Glomerular endothelial cell (primary cell): ENCODE data around the gene AUTS2. TPM values are rescaled to one million over a fixed set of nuclear protein-coding genes. Genes with fewer than 3 reads are reported as not detected.

Source experiments
- DNase-seq: peaks from one replicate; pipeline ENCODE4 v3.0.0-alpha.2; 2011; ENCODE audit warnings: low read depth, low spot score; ENCODE audit errors: extremely low read depth
- total RNA-seq: library from RNA; depleted of rRNA; stranded (reverse); fragments of >200 nt; gene quantifications from 2 replicates; pipeline ENCODE4 v1.2.3, GENCODE V29; 2015

Gene AUTS2
- total RNA-seq, 1 donor from 2014 or later, result 24.8 TPM

DNA sequence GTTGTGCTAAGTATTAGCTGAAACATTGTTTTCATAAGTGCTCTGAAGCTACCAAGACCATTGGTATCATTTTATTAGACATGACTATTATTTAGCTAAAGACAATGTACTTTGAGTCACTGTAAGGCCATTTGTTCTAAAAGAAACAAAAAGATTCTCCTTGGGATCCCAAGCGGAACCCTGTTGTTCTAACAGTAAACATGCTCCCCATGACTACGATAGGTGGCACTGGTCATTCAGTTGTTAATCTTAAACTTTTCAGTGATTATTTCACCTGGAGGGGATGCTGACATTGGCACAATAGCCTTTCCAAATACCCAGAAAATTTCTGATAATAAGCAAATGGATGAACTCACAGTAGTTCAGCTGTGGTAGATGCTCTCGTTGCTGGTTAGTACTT lies 715.0 kb downstream of the AUTS2 start:
- no peak for DNase-seq

DNA sequence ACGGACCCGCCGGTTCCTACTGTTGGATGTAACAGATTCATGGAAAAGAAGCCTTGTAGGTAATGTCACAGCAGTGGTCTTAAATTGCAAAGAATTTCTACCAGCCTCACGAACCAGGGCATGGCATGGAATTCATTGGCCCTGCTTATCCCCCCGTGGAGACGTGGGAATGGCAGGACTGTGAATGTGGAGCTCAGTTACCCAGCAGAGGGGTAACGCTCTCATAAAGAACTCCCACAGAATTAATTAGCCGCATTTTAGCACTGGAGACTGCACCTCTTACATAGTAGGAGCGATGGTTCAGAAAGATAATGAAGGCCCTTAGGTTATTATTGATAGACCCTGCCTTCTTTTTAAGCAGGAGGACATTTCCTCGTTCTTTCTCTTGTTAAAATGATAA lies 715.4 kb downstream of the AUTS2 start:
- no peak for DNase-seq

DNA sequence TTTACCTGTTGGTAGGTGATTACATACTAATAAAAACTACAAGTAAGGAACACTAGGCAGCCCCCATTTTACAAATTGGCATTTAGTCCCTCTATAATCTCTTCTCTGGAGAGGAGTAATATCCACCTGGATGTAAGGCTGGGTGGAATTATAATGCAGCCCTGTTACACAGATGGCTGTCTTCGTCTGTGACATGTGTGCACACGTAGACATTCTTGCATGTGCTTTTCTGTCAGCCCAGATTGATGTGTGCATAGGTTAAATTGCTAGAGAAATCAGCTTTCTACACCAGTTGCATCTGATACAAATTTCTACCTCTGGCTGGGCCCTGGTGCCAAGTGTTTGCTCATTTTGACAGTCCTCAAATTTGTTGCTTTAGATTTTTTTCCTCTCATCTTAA lies 715.9 kb downstream of the AUTS2 start:
- no peak for DNase-seq

DNA sequence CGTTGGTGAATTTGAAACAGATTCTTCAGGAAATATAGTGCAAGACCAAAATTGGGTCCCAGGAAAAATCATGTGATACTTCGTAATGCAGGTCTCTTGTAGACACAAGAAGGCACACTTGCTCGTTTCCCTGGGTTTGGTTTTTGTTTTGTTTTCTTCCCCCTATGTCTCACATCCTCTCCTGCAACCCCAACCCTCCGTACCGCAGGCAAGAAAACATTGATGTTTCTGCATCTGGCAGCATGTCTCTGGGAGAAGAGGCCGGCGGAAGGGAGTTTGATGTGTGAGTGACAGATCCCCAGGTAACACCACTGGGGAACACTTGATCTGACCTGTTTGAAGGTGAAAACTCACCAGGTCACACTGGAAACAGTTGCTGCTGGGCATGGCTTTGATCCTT lies 718.5 kb downstream of the AUTS2 start:
- no peak for DNase-seq

DNA sequence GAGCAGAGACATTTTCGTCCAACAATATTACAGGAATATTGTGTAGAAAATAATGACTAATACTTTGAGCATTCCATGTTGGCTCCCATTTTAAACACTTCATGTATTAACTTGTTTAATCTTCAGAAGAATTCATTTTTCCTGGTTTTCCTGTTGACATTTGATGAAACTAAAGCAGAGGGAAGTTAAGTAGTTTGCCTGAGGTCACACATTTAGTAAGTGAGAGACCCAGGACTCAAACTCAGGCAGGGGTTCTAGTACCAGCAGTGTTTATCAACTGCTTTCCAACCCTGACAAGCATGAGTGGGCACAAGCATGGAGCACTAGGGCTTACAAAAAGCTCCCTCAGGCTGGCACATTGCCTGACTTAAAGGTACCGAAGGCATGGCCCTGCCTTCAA lies 719.1 kb downstream of the AUTS2 start:
- no peak for DNase-seq

DNA sequence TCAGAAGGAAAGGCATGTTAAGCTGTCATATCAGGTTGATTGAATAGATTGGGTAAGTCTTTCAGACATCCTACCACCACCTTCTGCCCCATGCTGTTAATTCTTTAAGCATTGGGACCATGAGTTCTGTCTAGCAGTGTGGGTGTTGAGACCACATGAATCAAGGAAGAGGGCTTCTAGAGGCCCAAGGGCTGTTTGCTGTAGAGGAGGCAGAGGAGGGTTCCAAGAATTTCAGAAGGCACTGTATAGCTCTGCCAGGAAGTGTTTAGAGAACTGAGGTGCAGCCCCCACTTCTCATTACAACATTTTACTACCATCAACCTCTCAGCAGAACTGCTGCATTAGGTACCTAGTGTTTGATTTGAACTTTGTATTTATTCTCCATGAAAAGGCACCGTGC lies 720.2 kb downstream of the AUTS2 start:
- no peak for DNase-seq

DNA sequence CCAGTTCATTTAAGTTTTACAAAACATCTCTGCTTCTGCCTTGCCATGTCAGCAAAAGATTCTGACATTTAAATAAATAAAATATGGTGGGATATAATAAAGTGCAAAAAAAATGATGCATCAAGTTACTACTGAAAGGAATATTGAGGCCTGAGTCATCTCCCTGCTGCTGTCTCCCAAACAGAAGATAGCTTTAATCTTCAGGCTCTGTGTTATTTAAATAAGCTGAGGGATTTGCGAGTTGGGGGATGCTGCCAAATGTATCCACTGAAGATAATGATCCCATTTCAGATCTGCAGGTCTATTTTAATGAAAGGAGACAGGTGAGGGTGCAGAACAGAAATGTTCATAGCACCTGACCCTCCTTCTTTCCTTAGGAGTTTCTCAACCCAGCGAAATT lies 720.8 kb downstream of the AUTS2 start:
- DNase-seq, result no peak

DNA sequence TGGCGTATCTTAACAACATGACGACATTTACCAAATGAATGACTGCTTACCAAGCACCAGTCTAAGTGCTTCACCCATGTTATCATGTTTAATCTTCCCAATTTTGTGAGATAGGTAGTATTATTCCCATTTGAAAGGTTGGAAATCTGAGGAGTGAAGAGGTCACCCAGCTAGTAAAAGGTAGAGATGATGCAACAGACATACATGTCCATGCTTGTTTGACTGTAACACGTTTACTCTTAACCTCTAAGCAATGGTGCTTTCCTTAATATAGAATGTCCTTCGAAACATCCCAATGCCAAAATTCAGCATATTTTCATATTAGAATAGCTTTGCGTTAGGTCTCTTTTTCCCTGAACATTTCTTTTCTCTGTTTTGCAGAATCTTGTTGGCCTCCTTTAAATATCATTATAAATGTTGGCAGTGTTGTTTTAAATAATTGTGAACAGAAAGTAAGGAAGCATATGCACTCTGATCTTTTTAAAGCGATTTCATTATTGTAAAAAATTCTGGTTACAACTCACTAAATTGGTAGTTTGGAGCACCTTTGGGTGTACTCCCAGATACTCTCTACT lies 722.8 kb downstream of the AUTS2 start:
- no peak for DNase-seq

DNA sequence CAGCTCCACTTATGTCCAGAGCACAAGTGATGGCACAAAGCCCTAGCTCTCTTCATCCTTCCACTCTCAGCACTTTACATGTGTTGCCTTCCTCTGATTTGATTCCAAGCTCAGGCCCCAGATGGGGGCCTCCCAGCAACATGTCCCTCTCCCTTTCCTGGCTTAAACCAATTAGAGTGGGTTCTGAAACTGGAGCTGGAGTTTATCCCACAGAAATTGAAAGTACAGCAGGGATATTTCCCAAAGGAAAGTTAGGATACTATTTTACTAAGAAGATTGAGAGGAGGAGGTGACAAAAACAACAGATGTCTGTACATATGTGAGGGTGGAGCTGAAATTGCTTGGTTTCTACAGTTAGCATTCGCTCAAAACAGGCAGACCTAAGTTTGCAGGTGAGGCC lies 724.6 kb downstream of the AUTS2 start:
- DNase-seq, result no peak

DNA sequence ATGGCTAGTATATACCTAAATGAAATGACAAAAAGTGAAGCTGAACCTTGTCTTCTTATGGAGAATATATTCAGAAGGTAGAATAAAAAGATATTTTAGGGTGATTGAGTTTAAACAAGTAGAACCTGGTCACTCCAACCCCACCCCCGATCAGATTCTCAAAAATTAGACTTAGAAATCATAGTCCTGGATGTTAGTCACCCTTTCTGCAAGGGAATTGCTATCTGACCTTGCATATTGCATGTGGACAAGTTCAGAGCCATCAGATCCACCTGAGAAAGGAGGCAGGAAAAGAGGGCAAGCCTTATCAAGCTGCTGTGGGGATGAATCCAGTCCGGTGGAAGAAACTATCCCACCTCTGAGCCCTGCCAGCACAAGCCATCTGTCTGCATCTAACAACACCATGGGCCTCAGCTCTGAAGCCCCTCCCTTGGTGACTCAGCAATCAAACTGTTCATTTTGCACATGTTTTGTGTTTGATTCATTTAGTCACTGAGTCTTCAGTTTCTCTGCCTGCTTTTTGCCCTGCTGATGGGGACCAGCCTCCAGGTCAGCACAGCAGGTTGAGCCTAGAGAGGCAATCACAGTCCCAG lies 727.3 kb downstream of the AUTS2 start:
- DNase-seq, result no peak

DNA sequence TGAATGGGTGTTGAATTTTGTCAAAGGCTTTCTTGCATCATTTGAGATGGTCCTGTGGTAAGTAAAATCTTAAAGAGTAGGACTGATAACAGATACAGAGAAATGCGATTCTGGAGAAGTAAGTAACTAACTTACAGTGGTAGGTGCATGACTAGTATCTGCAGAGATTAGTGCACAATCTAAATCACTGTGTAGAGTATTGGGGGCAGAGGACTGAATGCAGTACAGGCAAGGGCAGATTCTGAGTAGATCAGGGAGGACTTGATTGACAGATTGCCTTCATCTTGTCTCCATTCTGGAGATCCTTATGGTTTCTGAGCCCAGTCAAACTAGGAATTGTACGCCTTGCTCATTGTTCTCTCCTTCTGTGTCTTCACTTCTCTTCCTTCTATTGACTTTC lies 736.0 kb downstream of the AUTS2 start:
- DNase-seq, result no peak

DNA sequence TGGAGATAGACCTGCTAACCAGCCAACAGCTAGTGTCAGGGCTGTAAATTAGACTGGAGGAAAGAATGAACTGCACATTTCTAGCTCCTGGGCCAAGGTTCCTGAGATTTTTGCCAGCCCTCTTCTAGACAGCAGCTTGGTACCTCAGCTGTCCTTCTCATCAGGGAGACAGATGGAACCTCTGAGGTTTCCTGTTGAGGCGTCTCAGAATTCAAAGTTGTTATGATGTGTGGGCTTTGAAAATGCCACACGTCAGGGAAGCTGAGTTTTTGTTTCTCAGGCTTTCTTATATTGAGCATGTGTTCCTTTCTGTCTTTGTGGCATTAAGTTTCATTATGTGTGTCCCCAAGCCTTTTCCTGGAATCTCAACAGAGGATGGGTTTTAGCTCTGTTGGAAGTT lies 736.6 kb downstream of the AUTS2 start:
- no peak for DNase-seq

DNA sequence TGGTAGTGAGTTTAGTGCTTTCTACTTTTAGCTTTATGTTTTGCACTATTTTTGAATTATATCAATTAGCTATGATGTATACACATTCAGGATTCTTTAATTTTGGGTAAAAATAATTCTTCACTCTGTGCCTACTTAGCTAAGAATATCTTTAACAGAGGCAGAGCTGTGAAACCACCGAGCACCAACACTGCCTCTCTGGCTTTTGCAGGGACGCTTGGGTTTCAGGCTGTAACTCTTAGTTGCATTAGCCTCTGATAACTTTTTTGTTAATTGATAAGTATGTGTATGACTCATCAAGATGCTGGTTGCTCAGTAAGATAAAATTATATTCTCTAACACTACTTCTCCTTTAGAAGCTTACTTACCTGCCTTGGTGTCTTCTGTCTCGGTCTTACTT lies 738.3 kb downstream of the AUTS2 start:
- no peak for DNase-seq

DNA sequence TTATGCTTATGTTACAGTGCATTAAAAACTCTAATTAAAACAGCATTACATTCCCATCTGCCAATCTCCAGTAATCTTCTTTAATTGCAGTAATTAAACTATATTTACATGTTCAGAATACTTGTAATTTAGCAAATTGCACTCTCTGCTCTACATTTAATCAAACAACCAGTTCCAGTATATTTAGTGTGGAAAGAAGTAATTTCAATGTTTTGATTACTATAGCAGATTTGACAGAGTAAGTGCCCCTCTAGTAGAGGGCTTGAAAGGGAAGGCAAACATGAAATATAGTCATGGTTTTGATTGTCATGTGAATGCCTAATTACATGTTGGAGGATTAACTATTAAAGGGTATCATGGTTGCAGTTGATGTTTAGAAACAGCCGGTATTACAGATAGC lies 739.7 kb downstream of the AUTS2 start:
- DNase-seq, result no peak

DNA sequence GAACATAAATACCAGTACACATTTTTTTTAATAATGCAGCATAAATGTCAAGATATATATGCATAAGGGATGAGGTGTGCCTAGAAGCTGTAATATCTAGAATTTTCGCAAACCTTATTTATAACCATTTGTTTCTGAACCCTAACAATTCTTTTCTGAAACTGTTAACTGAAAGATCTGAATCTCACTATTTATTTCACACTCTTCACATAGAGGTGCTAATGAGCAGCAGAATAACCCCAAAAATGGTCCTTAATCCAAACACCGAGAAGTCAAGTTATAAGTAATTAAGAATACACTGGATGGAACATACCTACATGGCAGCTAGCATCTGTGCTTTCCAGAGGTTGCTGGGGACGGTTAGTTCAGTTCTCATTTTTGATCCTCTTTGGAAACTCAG lies 742.0 kb downstream of the AUTS2 start:
- DNase-seq, result no peak

DNA sequence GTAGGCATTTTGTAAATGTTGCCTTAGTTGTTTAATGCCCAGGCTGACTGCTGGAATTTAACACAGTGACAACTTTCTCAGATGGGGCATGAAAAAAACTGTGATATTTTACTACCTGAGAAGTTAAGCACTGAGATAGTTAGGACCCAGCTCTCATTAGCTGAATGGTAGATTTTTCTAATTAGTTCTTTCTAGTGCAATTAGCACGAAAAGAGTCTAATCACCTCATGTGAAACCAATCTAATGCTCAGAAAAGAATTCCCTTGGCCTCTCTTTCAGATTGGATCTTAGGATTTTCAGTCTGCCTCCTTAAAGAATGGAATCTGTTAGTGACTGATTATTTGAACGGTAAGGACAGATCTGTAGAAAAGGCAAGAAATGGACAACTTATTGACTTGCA lies 743.2 kb downstream of the AUTS2 start:
- DNase-seq, result no peak

DNA sequence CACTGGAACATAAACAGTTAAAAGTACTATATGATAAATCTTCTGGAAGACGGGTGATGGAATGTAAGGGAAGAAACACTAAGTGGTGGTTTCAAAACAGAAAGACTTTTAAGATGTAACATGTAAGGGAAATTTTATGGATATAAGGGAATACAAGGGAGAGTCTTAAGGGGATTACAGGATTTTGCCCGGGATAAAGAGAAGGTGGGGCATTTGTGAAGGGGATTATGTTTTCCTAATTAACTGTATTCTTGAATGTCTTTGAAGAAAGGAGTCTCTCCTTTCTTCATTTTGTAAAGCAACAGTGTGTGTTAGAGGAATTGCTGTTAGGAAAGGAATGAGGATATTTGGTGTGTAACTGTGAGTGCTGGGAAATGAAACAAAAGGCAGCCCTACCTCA lies 745.2 kb downstream of the AUTS2 start:
- no peak for DNase-seq

DNA sequence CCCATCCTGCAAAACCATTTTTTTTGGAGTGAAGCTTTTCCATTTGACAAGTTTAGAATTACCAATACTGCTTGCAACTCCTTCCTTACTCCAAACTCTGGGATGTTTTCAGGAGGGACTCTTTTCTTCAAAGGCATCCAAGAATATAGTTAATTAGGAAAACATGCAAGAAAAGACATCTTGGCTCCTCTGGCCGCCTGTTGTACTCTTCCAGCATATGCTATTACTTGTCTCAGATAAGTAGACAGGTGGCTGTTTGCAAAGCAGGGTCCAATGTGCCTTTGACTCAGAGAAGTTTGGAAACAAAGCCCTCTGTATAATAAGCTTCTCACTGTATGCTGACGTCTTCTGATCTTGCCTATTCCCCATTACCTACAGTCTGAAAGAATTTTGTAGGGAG lies 746.5 kb downstream of the AUTS2 start:
- no peak for DNase-seq

DNA sequence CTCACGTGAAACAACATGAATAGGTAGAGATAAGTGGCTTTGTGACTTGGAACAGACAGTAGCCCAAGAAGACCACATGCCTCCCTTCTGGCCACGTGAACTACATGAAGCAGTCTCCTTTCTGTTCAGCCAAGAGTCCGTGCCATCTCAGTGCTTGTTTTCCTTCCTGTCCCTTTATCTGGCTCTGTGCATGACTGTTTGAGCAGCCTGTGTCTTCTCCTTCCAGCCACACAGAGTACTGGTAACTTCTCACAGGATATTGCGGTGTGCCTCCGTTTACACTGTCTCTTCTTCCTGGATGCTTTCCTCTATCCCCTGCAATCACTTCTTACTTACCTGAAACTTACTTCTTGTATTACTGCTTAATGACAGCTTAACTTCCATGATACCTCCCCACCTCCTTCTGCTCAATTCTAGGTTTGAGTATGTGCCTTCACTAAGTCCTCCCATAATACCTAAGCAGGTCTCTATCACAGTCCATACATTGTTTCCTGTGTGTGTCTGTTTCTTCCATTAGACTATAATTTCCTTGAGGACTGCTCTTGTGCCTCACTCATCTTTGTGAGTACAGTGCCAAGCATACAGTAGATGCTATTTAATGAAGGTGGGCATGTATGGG lies 748.7 kb downstream of the AUTS2 start:
- DNase-seq, result no peak

DNA sequence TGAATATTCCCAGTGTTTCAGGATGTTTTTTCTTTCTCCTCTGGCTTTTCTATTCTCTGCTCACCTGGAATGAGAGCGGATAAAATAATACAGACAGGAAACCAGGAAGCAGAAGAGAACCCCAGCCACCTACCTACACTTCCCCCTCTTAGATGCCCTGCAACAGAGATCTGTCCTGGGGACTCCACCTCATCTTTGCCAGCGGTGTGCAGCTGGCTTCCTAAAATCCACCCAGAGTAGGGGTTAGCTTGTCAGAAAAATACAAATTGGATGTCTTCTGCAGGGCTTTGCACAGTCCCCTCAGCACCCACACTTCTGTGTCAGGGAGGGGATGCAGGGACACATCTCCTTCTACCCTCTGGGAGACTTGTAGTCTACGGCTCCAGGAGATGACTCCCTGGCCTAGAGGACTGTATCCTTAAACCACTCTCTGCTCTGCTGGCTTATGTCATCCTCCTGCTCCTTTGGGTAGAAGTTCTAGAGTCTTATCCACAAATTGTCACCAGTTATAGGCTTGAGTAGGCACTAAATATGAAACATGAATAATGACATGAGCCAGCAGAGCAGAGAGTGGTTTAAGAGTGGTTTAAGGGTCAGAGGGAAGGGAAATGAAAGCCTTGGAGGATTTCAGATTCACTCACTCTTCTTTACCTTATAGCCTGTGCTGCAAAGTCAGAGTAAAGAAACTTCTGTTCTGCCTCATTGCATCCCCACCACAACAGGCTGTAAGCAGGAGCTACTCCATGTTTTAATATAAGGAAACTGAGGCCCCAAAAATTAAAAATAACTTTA lies 749.4 kb downstream of the AUTS2 start:
- no peak for DNase-seq

DNA sequence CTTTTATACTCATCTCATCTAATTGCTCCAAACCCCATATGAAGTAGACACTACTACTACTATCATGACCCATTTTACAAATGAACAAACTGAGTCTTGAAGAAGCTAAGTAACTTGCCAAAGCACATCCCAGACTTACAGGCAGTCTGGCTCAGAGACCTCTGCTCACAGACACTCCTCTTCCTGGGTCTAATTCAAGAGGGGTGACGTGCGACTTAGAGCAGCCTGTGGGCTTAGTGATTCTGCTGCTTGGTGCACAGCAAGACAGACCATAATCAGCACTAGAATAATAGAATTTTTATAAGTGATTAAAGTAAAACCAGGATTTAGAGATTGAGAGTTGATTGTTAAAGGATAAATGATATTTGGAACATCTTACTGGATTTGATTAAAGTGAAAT lies 750.8 kb downstream of the AUTS2 start:
- no peak for DNase-seq

DNA sequence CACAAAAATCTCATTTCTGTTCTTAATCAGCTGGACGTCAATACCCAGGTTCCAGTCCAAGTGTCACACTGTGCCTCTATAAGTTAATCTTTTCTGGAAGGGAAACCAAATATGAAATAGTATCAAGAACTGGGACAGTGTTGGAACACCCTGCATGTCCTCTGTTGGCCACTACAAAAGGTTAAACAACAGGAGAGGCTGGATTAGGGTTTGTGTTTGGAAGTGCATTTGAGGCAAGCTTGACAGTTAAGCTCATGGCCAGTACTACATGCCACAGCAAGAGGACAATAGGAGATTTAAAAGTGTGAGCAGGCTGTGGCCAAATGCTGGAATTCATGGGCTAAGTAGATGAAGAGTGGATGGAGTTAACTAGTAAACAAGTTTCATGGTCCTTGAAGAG lies 751.5 kb downstream of the AUTS2 start:
- no peak for DNase-seq
